GM12873 (cell line): ENCODE measurements around the gene ERCC6L2.

Experiments
- CTCF ChIP-seq: IDR thresholded peaks from 2 replicates; pipeline ENCODE4 v1.5.1; 2012; ENCODE audit warnings: low read depth, mild to moderate bottlenecking, moderate library complexity, low read length, control low read depth; ENCODE audit not compliant: insufficient read depth; ENCODE audit errors: missing control alignments

The ERCC6L2 gene

GRCh38 chr9:95896580-95896979, 21.1 kb downstream of the ERCC6L2 start:
- TF ChIP-seq CTCF = no peak

- TF ChIP-seq CTCF = no peak
These were observed 26.0 kb downstream of the ERCC6L2 start for GRCh38 chr9:95901506-95901905.

- no peak for TF ChIP-seq CTCF
These were observed 27.9 kb downstream of the ERCC6L2 start for GRCh38 chr9:95903398-95903797.

GRCh38 chr9:95907794-95908193, 32.3 kb downstream of the ERCC6L2 start:
- TF ChIP-seq CTCF = peak; percentile 52

- no peak for TF ChIP-seq CTCF
These were observed 34.7 kb downstream of the ERCC6L2 start for GRCh38 chr9:95910023-95910707.

- no peak for TF ChIP-seq CTCF
These were observed 35.4 kb downstream of the ERCC6L2 start for GRCh38 chr9:95910770-95911340.

GRCh38 chr9:95912773-95913172, 37.3 kb downstream of the ERCC6L2 start:
- no peak for TF ChIP-seq CTCF
